DMS153 treated with DMSO at 0.1 percent for 48 hours (cell line): Measurements from ENCODE around the gene SLFN11.
"Not testable (repeated sequence)": the region's sequence is repeated elsewhere in the genome, so short reads cannot be mapped to it uniquely, and the experiment has no call there.

Experiments
- DNase-seq: peaks from one replicate; lab custom pipeline; 2025; ENCODE audit not compliant: unreplicated experiment; lab: John Stamatoyannopoulos, UW

Gene SLFN11

GRCh38 chr17:35368081-35368830 lies 5.2 kb downstream of the SLFN11 start:
- DNase-seq, result no peak

GRCh38 chr17:35361027-35361426 lies 12.4 kb downstream of the SLFN11 start:
- DNase-seq, result no peak

- no peak for DNase-seq
These were observed 14.0 kb downstream of the SLFN11 start for GRCh38 chr17:35359398-35359797.

- DNase-seq, result no peak
These were observed 21.1 kb downstream of the SLFN11 start for GRCh38 chr17:35352284-35352683.

GRCh38 chr17:35350493-35350892 lies 22.9 kb downstream of the SLFN11 start:
- DNase-seq, result no peak

GRCh38 chr17:35345926-35346771 lies 27.3 kb downstream of the SLFN11 start:
- peak; percentile 14 for DNase-seq

- no peak for DNase-seq
These were observed 27.9 kb downstream of the SLFN11 start for GRCh38 chr17:35345445-35345925.

- no peak for DNase-seq
These were observed 29.2 kb downstream of the SLFN11 start for GRCh38 chr17:35344262-35344661.

GRCh38 chr17:35342276-35342675 lies 31.1 kb downstream of the SLFN11 start:
- DNase-seq, result no peak

- DNase-seq, result no peak
These were observed 31.9 kb downstream of the SLFN11 start for GRCh38 chr17:35341411-35341992.

GRCh38 chr17:35338230-35338629 lies 35.2 kb downstream of the SLFN11 start:
- no peak for DNase-seq

GRCh38 chr17:35337364-35337763 lies 36.1 kb downstream of the SLFN11 start:
- DNase-seq, result no peak

GRCh38 chr17:35333578-35333977 lies 39.8 kb downstream of the SLFN11 start:
- DNase-seq, result not testable (repeated sequence)

- DNase-seq, result no peak
These were observed 50.7 kb downstream of the SLFN11 start for GRCh38 chr17:35322749-35323148.

- no peak for DNase-seq
These were observed 57.5 kb downstream of the SLFN11 start for GRCh38 chr17:35315971-35316370.

GRCh38 chr17:35315283-35315682 lies 58.1 kb downstream of the SLFN11 start:
- DNase-seq, result no peak

- no peak for DNase-seq
These were observed 58.8 kb downstream of the SLFN11 start for GRCh38 chr17:35314415-35315216.

- no peak for DNase-seq
These were observed 59.5 kb downstream of the SLFN11 start for GRCh38 chr17:35313875-35314409.

GRCh38 chr17:35312790-35313711 lies 60.4 kb downstream of the SLFN11 start:
- peak; percentile 70 for DNase-seq

GRCh38 chr17:35312346-35312745 lies 61.1 kb downstream of the SLFN11 start:
- no peak for DNase-seq
